ENCODE data around the gene CIB2.

DNA sequence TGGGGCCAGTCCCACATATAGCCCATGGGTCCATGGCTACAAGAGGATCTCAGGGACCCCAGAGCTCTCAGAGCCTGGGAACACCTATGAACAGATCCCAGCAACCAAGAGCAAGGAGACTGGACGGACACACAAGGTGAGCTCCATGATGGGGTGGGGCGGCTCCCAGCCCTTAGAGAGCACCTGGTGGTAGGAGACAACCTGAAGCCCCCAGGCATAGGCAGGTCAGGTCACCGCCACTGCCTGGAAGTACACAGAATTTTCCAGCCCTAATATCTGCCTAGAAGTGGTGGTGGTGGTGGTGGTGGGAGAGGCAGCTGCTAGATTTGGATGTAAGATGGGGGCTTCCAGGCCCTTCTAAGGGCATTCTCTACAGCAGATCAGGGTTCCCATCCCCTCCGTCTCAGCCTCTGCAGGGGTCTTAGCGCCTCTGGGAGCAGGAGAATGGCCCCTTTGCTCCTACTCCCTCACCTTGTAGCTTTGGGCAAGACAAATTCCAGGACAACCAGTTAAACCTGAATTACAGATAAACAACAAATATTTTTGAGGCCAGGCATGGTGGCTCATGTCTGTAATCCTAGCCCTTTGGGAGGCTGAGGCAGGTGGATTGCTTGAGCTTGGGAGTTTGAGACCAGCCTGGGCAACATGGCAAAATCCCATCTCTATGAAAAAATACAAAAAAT is 29.7 kb downstream of the CIB2 start:
- TF ChIP-seq POLR2A (IDR thresholded peaks at IDR 0.05) (no peak), POLR2AphosphoS5 (IDR thresholded peaks at IDR 0.05) (no peak), EP300 (IDR thresholded peaks at IDR 0.05) (no peak)
- TF ChIP-seq, protein P1, sequence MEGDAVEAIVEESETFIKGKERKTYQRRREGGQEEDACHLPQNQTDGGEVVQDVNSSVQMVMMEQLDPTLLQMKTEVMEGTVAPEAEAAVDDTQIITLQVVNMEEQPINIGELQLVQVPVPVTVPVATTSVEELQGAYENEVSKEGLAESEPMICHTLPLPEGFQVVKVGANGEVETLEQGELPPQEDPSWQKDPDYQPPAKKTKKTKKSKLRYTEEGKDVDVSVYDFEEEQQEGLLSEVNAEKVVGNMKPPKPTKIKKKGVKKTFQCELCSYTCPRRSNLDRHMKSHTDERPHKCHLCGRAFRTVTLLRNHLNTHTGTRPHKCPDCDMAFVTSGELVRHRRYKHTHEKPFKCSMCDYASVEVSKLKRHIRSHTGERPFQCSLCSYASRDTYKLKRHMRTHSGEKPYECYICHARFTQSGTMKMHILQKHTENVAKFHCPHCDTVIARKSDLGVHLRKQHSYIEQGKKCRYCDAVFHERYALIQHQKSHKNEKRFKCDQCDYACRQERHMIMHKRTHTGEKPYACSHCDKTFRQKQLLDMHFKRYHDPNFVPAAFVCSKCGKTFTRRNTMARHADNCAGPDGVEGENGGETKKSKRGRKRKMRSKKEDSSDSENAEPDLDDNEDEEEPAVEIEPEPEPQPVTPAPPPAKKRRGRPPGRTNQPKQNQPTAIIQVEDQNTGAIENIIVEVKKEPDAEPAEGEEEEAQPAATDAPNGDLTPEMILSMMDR (IDR thresholded peaks at IDR 0.05), result no peak

Measured in upper lobe of left lung (tissue), 4 donors.